Left lung (tissue), 10 donors: Measurements from ENCODE around the gene MLLT1. TPM values are rescaled to one million over a fixed set of nuclear protein-coding genes. Genes with fewer than 3 reads are reported as not detected.
A peak's percentile ranks its signal among the peaks of the same experiment; 100 is the strongest.

Experiments
- ATAC-seq: fragments of 200-7000 bp; cut with Tn5 transposase; one replicate; pipeline ENCODE4 v1.9.1; 2020; ENCODE audit warnings: moderate library complexity
- DNase-seq, 4 donors: peaks; one replicate each; pipeline ENCODE4 v3.0.0-alpha.2; 2013 to 2020
- H3K27ac ChIP-seq, 2 donors: fragments of 200-600 bp; sonication (generic) in 1 of 2; one replicate each; pipeline versions ENCODE4 v1.5.0 to v1.8.0; 2020 to 2021
- H3K27me3 ChIP-seq, 2 donors: fragments of 200-600 bp; sonication (generic) in 1 of 2; one replicate each; pipeline versions ENCODE4 v1.5.0 to v1.8.0; 2020 to 2021
- H3K36me3 ChIP-seq, 2 donors: fragments of 200-600 bp; sonication (generic) in 1 of 2; one replicate each; pipeline versions ENCODE4 v1.5.0 to v1.8.0; 2020 to 2021
- H3K4me1 ChIP-seq, 2 donors: fragments of 200-600 bp; one replicate each; pipeline ENCODE4 v1.8.0; 2021
- H3K4me3 ChIP-seq, 2 donors: fragments of 200-600 bp; sonication (generic) in 1 of 2; one replicate each; pipeline versions ENCODE4 v1.5.0 to v1.8.0; 2020 to 2021; ENCODE audit warnings: mild to moderate bottlenecking in 1 of 2
- H3K9me3 ChIP-seq, 2 donors: fragments of 200-600 bp; sonication (generic) in 1 of 2; one replicate each; pipeline versions ENCODE4 v1.5.0 to v1.8.0; 2020 to 2021
- CTCF ChIP-seq, 2 donors: fragments of 200-600 bp; sonication (generic) in 1 of 2; IDR thresholded peaks; one replicate each; pipeline versions ENCODE4 v1.5.0 to v1.8.0; 2021; ENCODE audit warnings: antibody characterized with exemption in 2 of 2
- intact Hi-C, 2 donors: fragments of 100-400 bp; cut with DNase I; formaldehyde crosslinking; loops; one replicate each; pipeline versions ENCODE4 v1.11.2 to v1.14.2; 2022
- polyA plus RNA-seq, 6 donors: library from polyadenylated mRNA; unstranded; fragments of 120-200 nt; gene quantifications; one replicate each; pipeline ENCODE4 v1.2.1, GENCODE V29; 2013; ENCODE audit not compliant: insufficient read length in 6 of 6
- total RNA-seq, 2 donors: library from RNA; stranded (reverse); fragmentation: NEBNext Ultra II Directional; extraction: Animal tissue kit (Norgen Biotek cat#: 25700); gene quantifications; one replicate each; pipeline ENCODE4 v1.2.1, GENCODE V29; 2021
- donor health status: DM: no; HTN: yes; CAD: no.
- donor health status: DM: no; HTN: no; CAD: no.

Gene MLLT1
- total and polyA plus RNA-seq, 8 donors, result 69.3 to 106 (median 81.4) TPM

- no peak for TF ChIP-seq CTCF (IDR thresholded peaks at IDR 0.05)
- Histone ChIP-seq H3K36me3 (no peaks in the 10 kb centered on the region), H3K27ac (peak overlapping the region in 1 of 2 donors; percentile 37), H3K4me3 (no peak overlapping the region), H3K27me3 (no peaks in the 10 kb centered on the region), H3K9me3 (no peaks in the 10 kb centered on the region), H3K4me1 (peaks cover 32 to 77% of the 10 kb centered on the region in 2 donors)
- intact Hi-C loops, result no loop called here
- ATAC-seq (no peak), DNase-seq (peak in 1 of 4 donors; percentile 68)
Observed at GRCh38 chr19:6241680-6242377, 37.9 kb downstream of the MLLT1 start.

- H3K9me3 ChIP-seq, result no peaks in the 10 kb centered on the region
- H3K4me3 ChIP-seq, result no peak overlapping the region
- H3K27me3 ChIP-seq, result no peaks in the 10 kb centered on the region
- peaks cover 37 to 84% of the 10 kb centered on the region in 2 donors for H3K4me1 ChIP-seq
- intact Hi-C loops, result no loop called here
- no peaks in the 10 kb centered on the region for H3K36me3 ChIP-seq
- peak overlapping the region in 1 of 2 donors; percentile 37 for H3K27ac ChIP-seq
- ATAC-seq (no peak), DNase-seq (peak in 1 of 4 donors; percentile 75)
- no peak for TF ChIP-seq CTCF (IDR thresholded peaks at IDR 0.05)
Observed at GRCh38 chr19:6241056-6241455, 38.7 kb downstream of the MLLT1 start.

GRCh38 chr19:6239871-6240676 is 39.7 kb downstream of the MLLT1 start:
- Histone ChIP-seq H3K36me3 (no peaks in the 10 kb centered on the region), H3K4me1 (peaks cover 37 to 94% of the 10 kb centered on the region in 2 donors), H3K27me3 (no peaks in the 10 kb centered on the region), H3K27ac (peak overlapping the region in 1 of 2 donors; percentile 37), H3K4me3 (no peak overlapping the region), H3K9me3 (no peaks in the 10 kb centered on the region)
- DNase-seq (peak in 1 of 4 donors; percentile 55), ATAC-seq (no peak)
- intact Hi-C loops, result no loop called here
- TF ChIP-seq CTCF (IDR thresholded peaks at IDR 0.05), result no peak

- H3K27ac ChIP-seq, result peak overlapping the region; percentile 62 to 66
- H3K9me3 ChIP-seq, result no peaks in the 10 kb centered on the region
- no peaks in the 10 kb centered on the region for H3K36me3 ChIP-seq
- H3K4me3 ChIP-seq, result no peak overlapping the region
- intact Hi-C loops, result no loop called here
- no peaks in the 10 kb centered on the region for H3K27me3 ChIP-seq
- no peak for TF ChIP-seq CTCF (IDR thresholded peaks at IDR 0.05)
- peak in 1 of 4 donors; percentile 72 for DNase-seq
- peaks cover 40 to 94% of the 10 kb centered on the region in 2 donors for H3K4me1 ChIP-seq
- ATAC-seq, result no peak
Observed at GRCh38 chr19:6239401-6239844, 40.4 kb downstream of the MLLT1 start.
